Measurements from ENCODE around the gene IYD.

IYD gene

GRCh38 chr6:150368762-150369161 lies at the start of gene IYD:
Gene IYD (plus strand): TSS chr6:150369012. CDS start chr6:150369032, 20 bp downstream.
- no peak for DNase-seq (ENCODE audit: low spot score)

GRCh38 chr6:150319924-150320323 lies 48.9 kb upstream of the IYD start:
- no peak for DNase-seq (ENCODE audit: low spot score)

- DNase-seq (ENCODE audit: low spot score): no peak
Observed at GRCh38 chr6:150320442-150320841, 48.4 kb upstream of the IYD start.

GRCh38 chr6:150322466-150322871 lies 46.3 kb upstream of the IYD start:
- DNase-seq (ENCODE audit: low spot score): no peak

- DNase-seq (ENCODE audit: low spot score): no peak
Observed at GRCh38 chr6:150323205-150323604, 45.6 kb upstream of the IYD start.

GRCh38 chr6:150324044-150324443 lies 44.8 kb upstream of the IYD start:
- DNase-seq (ENCODE audit: low spot score): no peak

GRCh38 chr6:150325066-150325772 lies 43.6 kb upstream of the IYD start:
- no peak for DNase-seq (ENCODE audit: low spot score)

GRCh38 chr6:150327117-150327774 lies 41.6 kb upstream of the IYD start:
- DNase-seq (ENCODE audit: low spot score): no peak

- DNase-seq (ENCODE audit: low spot score): no peak
Observed at GRCh38 chr6:150328744-150329405, 39.9 kb upstream of the IYD start.

- DNase-seq (ENCODE audit: low spot score): no peak
Observed at GRCh38 chr6:150331344-150331743, 37.5 kb upstream of the IYD start.

- DNase-seq (ENCODE audit: low spot score): no peak
Observed at GRCh38 chr6:150332939-150333584, 35.8 kb upstream of the IYD start.

- DNase-seq (ENCODE audit: low spot score): no peak
Observed at GRCh38 chr6:150333585-150333941, 35.2 kb upstream of the IYD start.

- peak; percentile 70 for DNase-seq (ENCODE audit: low spot score)
Observed at GRCh38 chr6:150334790-150335783, 33.7 kb upstream of the IYD start.

- no peak for DNase-seq (ENCODE audit: low spot score)
Observed at GRCh38 chr6:150336299-150336698, 32.5 kb upstream of the IYD start.

GRCh38 chr6:150336708-150337107 lies 32.1 kb upstream of the IYD start:
- DNase-seq (ENCODE audit: low spot score): no peak

GRCh38 chr6:150342126-150342525 lies 26.7 kb upstream of the IYD start:
- DNase-seq (ENCODE audit: low spot score): no peak

- DNase-seq (ENCODE audit: low spot score): no peak
Observed at GRCh38 chr6:150343434-150343833, 25.4 kb upstream of the IYD start.

GRCh38 chr6:150345781-150346180 lies 23.0 kb upstream of the IYD start:
- DNase-seq (ENCODE audit: low spot score): no peak

GRCh38 chr6:150346346-150346745 lies 22.5 kb upstream of the IYD start:
- no peak for DNase-seq (ENCODE audit: low spot score)

- DNase-seq (ENCODE audit: low spot score): peak; percentile 53
Observed at GRCh38 chr6:150347845-150348244, 21.0 kb upstream of the IYD start.

- no peak for DNase-seq (ENCODE audit: low spot score)
Observed at GRCh38 chr6:150349546-150349945, 19.3 kb upstream of the IYD start.

Data from NAMALWA (cell line).